Measurements from ENCODE around the gene NBR1. TPM values are rescaled to one million over a fixed set of nuclear protein-coding genes. Genes with fewer than 3 reads are reported as not detected.
"Not testable (repeated sequence)": the region's sequence is repeated elsewhere in the genome, so short reads cannot be mapped to it uniquely, and the experiment has no call there.

NBR1 gene
- total RNA-seq, 1 donor from 2014 or later: 62.7 TPM

DNA sequence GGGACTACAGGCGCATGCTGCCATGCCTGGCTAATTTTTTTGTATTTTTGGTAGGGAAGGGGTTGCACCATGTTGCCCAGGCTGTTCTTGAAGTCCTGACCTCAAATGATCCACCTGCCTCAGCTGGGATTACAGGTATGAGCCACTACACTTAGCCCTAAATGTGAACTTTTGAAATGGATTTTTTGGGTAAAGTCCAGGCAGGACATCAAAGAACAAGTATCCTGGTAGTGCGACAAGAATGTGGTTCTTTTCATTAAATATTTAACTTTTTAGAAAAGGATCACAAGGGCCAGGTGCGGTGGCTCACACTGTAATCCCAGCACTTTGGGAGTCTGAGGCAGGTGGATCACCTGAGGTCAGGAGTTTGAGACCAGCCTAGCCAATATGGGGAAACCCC, 15.3 kb upstream of the NBR1 start:
- DNase-seq (ENCODE audit: low spot score): no peak
- TF ChIP-seq, protein P1, sequence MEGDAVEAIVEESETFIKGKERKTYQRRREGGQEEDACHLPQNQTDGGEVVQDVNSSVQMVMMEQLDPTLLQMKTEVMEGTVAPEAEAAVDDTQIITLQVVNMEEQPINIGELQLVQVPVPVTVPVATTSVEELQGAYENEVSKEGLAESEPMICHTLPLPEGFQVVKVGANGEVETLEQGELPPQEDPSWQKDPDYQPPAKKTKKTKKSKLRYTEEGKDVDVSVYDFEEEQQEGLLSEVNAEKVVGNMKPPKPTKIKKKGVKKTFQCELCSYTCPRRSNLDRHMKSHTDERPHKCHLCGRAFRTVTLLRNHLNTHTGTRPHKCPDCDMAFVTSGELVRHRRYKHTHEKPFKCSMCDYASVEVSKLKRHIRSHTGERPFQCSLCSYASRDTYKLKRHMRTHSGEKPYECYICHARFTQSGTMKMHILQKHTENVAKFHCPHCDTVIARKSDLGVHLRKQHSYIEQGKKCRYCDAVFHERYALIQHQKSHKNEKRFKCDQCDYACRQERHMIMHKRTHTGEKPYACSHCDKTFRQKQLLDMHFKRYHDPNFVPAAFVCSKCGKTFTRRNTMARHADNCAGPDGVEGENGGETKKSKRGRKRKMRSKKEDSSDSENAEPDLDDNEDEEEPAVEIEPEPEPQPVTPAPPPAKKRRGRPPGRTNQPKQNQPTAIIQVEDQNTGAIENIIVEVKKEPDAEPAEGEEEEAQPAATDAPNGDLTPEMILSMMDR (IDR thresholded peaks at IDR 0.05): no peak
- Mint-ChIP-seq H3K4me3 (ENCODE audit: unreplicated experiment) (no peak overlapping the region), H3K36me3 (ENCODE audit: low read depth) (peaks cover 13% of the 10 kb centered on the region), H3K9me3 (ENCODE audit: low read depth) (peaks cover 5% of the 10 kb centered on the region), H3K27ac (ENCODE audit: unreplicated experiment) (no peak overlapping the region), H3K4me1 (ENCODE audit: low read depth) (no peaks in the 10 kb centered on the region), H3K27me3 (ENCODE audit: low read depth) (no peaks in the 10 kb centered on the region)

DNA sequence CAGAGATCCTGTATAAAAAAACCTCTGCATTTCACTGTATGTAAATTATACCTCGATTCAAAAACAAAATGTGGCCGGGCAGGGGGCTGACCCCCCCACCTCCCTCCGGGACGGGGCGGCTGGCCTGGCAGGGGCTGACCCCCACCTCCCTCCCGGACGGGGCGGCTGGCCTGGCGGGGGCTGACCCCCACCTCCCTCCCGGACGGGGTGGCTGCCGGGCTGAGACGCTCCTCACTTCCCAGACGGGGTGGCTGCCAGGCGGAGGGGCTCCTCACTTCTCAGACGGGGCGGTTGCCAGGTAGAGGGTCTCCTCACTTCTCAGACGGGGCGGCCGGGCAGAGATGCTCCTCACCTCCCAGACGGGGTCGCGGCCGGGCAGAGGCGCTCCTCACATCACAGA, 11.8 kb upstream of the NBR1 start:
- H3K27me3 Mint-ChIP-seq (ENCODE audit: low read depth); H3K9me3 Mint-ChIP-seq (ENCODE audit: low read depth); DNase-seq (ENCODE audit: low spot score); H3K4me1 Mint-ChIP-seq (ENCODE audit: low read depth); H3K4me3 Mint-ChIP-seq (ENCODE audit: unreplicated experiment); H3K36me3 Mint-ChIP-seq (ENCODE audit: low read depth); H3K27ac Mint-ChIP-seq (ENCODE audit: unreplicated experiment): not testable (repeated sequence)

DNA sequence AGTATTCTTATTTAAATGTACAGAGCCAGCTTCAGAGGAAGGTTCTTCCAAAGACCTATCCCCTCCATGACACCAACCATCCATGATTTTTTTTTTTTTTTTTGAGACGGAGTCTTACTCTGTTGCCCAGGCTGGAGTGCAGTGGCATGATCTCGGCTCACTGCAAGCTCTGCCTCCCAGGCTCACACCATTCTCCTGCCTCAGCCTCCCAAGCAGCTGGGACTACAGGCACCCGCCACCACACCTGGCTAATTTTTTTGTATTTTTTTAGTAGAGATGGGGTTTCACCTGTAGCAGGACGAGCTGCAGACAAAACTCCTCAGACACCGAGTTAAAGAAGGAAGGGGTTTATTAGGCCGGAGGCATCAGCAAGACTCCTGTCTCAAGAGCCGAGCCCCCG, 11.1 kb upstream of the NBR1 start:
- H3K9me3 Mint-ChIP-seq (ENCODE audit: low read depth); H3K27me3 Mint-ChIP-seq (ENCODE audit: low read depth); H3K4me3 Mint-ChIP-seq (ENCODE audit: unreplicated experiment); H3K4me1 Mint-ChIP-seq (ENCODE audit: low read depth); H3K36me3 Mint-ChIP-seq (ENCODE audit: low read depth); H3K27ac Mint-ChIP-seq (ENCODE audit: unreplicated experiment); DNase-seq (ENCODE audit: low spot score): not testable (repeated sequence)

DNA sequence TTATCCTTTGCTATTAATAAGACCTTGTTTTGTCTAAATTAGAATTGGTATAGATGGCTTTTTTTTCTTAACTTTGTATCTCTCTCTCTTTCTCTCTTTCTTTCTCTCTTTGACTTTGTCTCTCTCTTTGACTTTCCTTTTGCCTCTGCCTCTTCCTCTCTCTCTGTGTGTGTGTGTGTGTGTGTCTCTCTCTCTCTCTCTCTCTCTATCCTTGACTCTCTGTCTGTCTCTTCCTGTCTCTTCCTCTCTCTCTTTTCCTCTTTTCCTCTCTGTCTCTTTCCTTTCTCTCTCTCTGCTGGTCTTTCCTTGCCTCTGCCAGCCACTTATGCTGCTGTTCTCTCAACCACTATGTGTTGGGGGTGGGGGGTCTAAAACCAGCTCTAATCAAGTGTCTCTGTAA, 5.0 kb upstream of the NBR1 start:
- not testable (repeated sequence) for H3K36me3 Mint-ChIP-seq (ENCODE audit: low read depth); H3K9me3 Mint-ChIP-seq (ENCODE audit: low read depth); H3K4me3 Mint-ChIP-seq (ENCODE audit: unreplicated experiment); H3K27ac Mint-ChIP-seq (ENCODE audit: unreplicated experiment); H3K4me1 Mint-ChIP-seq (ENCODE audit: low read depth); DNase-seq (ENCODE audit: low spot score); H3K27me3 Mint-ChIP-seq (ENCODE audit: low read depth)

DNA sequence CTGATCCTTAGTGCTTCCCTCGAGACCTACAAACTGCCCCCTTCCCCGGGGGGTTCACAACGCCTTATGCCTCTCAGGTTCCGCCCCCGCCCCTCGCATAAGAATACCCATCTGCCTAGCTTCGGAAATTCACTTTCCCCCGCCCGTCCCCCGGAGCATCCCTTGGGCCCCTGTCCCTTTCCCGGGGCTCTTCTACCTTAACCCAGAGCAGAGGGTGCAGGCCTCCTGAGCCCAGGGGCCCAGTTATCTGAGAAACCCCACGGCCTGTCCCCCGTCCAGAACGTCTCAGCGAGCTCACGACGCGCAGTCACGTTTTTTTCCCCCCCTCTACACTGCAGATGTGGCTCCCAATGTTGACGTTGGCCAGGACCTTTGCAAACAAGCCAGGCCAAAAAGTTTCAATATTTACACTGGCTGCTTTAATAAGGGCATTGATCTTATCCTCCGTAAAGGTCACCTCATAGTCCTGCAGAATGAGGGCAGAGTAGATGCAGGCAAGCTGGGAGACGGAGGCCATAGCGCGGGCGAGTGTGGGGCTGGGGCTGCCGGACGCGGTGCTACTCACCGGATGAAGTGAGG, 1.4 kb upstream of the NBR1 start:
- H3K4me3 Mint-ChIP-seq (ENCODE audit: unreplicated experiment): no peak overlapping the region
- H3K4me1 Mint-ChIP-seq (ENCODE audit: low read depth): peaks cover 7% of the 10 kb centered on the region
- H3K27me3 Mint-ChIP-seq (ENCODE audit: low read depth): no peaks in the 10 kb centered on the region
- H3K36me3 Mint-ChIP-seq (ENCODE audit: low read depth): peaks cover 4% of the 10 kb centered on the region
- no peak overlapping the region for H3K27ac Mint-ChIP-seq (ENCODE audit: unreplicated experiment)
- no peak for DNase-seq (ENCODE audit: low spot score)
- TF ChIP-seq, protein P1 (IDR thresholded peaks at IDR 0.05): no peak
- no peaks in the 10 kb centered on the region for H3K9me3 Mint-ChIP-seq (ENCODE audit: low read depth)

DNA sequence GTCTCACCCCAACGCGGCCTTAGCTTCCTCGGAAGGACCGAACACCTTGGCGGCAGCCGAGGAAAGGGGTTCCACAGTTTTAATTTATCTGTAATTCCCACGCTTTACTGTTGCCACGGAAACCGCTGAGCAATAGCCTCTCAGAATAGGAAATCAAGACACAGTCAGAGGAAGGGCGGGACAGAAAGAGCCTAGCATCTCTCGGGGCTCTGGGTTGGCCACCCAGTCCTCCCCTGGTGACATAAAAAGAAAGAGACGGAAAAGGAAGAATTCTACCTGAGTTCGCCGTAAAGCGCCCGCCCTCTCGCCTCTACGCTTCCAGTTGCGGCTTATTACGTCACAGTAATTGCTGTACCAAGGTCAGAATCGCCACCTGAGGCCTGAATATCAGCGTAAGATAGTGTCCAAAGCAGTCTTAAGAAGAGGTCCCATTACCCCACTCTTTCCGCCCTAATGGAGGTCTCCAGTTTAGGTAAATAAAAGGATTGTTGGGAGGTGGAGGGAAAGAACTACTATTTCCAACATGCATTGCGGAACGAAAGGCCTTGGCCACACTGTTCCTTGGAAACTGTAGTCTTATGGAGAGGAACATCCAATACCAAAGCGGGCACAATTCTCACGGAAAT, 761 bp upstream of the NBR1 start:
- H3K9me3 Mint-ChIP-seq (ENCODE audit: low read depth): peaks cover 2% of the 10 kb centered on the region
- peaks cover 10% of the 10 kb centered on the region for H3K4me1 Mint-ChIP-seq (ENCODE audit: low read depth)
- H3K27me3 Mint-ChIP-seq (ENCODE audit: low read depth): no peaks in the 10 kb centered on the region
- TF ChIP-seq, protein P1 (IDR thresholded peaks at IDR 0.05): no peak
- H3K27ac Mint-ChIP-seq (ENCODE audit: unreplicated experiment): no peak overlapping the region
- no peak overlapping the region for H3K4me3 Mint-ChIP-seq (ENCODE audit: unreplicated experiment)
- peaks cover 7% of the 10 kb centered on the region for H3K36me3 Mint-ChIP-seq (ENCODE audit: low read depth)
- peak; percentile 91 for DNase-seq (ENCODE audit: low spot score)

Data from chondrocyte (in vitro differentiated cells).